SU-DHL-6 (cell line): ENCODE results near the gene KCND3.

Source experiments
- H2AFZ ChIP-seq: fragments of 200-600 bp; sonication (generic); 2 replicates; pipeline ENCODE4 v1.6.1; 2014; ENCODE audit warnings: low read depth, mild to moderate bottlenecking, moderate library complexity, mixed read lengths, antibody characterized with exemption, low read length; ENCODE audit not compliant: severe bottlenecking
- H3F3A ChIP-seq: fragments of 200-600 bp; shearing (Covaris generic); 2 replicates; pipeline ENCODE4 v1.6.0; 2016; ENCODE audit warnings: antibody characterized with exemption, mild to moderate bottlenecking; ENCODE audit not compliant: insufficient read depth
- H3K27ac ChIP-seq: fragments of 200-600 bp; sonication (generic); 2 replicates; pipeline ENCODE4 v1.5.1; 2016; ENCODE audit warnings: low read depth, mild to moderate bottlenecking, low read length, moderate library complexity, mixed read lengths
- H3K27me3 ChIP-seq: fragments of 200-600 bp; sonication (generic), shearing (Covaris generic); 2 replicates; pipeline ENCODE4 v1.6.0; 2014; ENCODE audit warnings: mild to moderate bottlenecking, low read length
- H3K36me3 ChIP-seq: fragments of 200-600 bp; sonication (generic); 2 replicates; pipeline ENCODE4 v1.6.1; 2014; ENCODE audit warnings: mild to moderate bottlenecking, low read length, mixed read lengths
- H3K4me2 ChIP-seq: fragments of 300-600, 200-600 bp; shearing (Covaris generic), sonication (generic); 2 replicates; pipeline ENCODE4 v1.6.0; 2014; ENCODE audit warnings: low read length, low read depth, mild to moderate bottlenecking; ENCODE audit not compliant: poor library complexity, severe bottlenecking
- H3K4me3 ChIP-seq: fragments of 200-600 bp; sonication (generic); 2 replicates; pipeline ENCODE4 v1.5.1; 2014; ENCODE audit warnings: antibody characterized with exemption, low read length, mild to moderate bottlenecking, mixed read lengths; ENCODE audit not compliant: insufficient read depth, poor library complexity, severe bottlenecking
- H3K79me2 ChIP-seq: fragments of 200-600 bp; sonication (generic); 2 replicates; pipeline ENCODE4 v1.6.1; 2014; ENCODE audit warnings: mild to moderate bottlenecking, low read length, moderate library complexity; ENCODE audit not compliant: insufficient read depth
- H3K9ac ChIP-seq: fragments of 200-600 bp; sonication (generic); 2 replicates; pipeline ENCODE4 v1.7.0; 2014; ENCODE audit warnings: mild to moderate bottlenecking, low read length
- H3K9me2 ChIP-seq: fragments of 200-600 bp; sonication (generic); replicated peaks from 2 replicates; pipeline ENCODE4 v1.6.1; 2014; ENCODE audit warnings: low read length; ENCODE audit not compliant: insufficient read depth
- H3K9me3 ChIP-seq: fragments of 200-600 bp; sonication (generic); 2 replicates; pipeline ENCODE4 v1.6.1; 2014; ENCODE audit warnings: low read length, mixed read lengths; ENCODE audit not compliant: insufficient read depth
- H4K20me1 ChIP-seq: fragments of 200-600 bp; sonication (generic); 2 replicates; pipeline ENCODE4 v1.6.1; 2014; ENCODE audit warnings: low read depth, mild to moderate bottlenecking, antibody characterized with exemption, low read length, moderate library complexity, mixed read lengths
- EZH2phosphoT487 ChIP-seq: fragments of 200-600 bp; sonication (generic), shearing (Covaris generic); conservative IDR thresholded peaks from 2 replicates; pipeline ENCODE4 v1.6.1; 2018; ENCODE audit warnings: mild to moderate bottlenecking, antibody characterized with exemption, low read length, moderate library complexity, mixed read lengths
- TF ChIP-seq, protein P1 (sequence below): fragments of 200-600 bp; sonication (generic); IDR thresholded peaks from one replicate; pipeline ENCODE4 v1.5.1; 2017; ENCODE audit warnings: antibody characterized with exemption, mild to moderate bottlenecking, low read length, moderate library complexity; ENCODE audit not compliant: insufficient read depth, poor library complexity, severe bottlenecking

KCND3 gene

GRCh38 chr1:111906111-111906510 is 83.4 kb downstream of the KCND3 start:
- Histone ChIP-seq H3K9me2 (no peaks in the 10 kb centered on the region), H3F3A (no peaks in the 10 kb centered on the region), H3K27ac (no peak overlapping the region), H3K4me2 (no peak overlapping the region), H3K79me2 (no peaks in the 10 kb centered on the region), H3K9me3 (no peaks in the 10 kb centered on the region), H3K4me3 (no peak overlapping the region), H2AFZ (no peak overlapping the region), H3K27me3 (no peaks in the 10 kb centered on the region), H3K9ac (no peak overlapping the region), H4K20me1 (no peaks in the 10 kb centered on the region), H3K36me3 (no peaks in the 10 kb centered on the region)
- TF ChIP-seq, protein P1, sequence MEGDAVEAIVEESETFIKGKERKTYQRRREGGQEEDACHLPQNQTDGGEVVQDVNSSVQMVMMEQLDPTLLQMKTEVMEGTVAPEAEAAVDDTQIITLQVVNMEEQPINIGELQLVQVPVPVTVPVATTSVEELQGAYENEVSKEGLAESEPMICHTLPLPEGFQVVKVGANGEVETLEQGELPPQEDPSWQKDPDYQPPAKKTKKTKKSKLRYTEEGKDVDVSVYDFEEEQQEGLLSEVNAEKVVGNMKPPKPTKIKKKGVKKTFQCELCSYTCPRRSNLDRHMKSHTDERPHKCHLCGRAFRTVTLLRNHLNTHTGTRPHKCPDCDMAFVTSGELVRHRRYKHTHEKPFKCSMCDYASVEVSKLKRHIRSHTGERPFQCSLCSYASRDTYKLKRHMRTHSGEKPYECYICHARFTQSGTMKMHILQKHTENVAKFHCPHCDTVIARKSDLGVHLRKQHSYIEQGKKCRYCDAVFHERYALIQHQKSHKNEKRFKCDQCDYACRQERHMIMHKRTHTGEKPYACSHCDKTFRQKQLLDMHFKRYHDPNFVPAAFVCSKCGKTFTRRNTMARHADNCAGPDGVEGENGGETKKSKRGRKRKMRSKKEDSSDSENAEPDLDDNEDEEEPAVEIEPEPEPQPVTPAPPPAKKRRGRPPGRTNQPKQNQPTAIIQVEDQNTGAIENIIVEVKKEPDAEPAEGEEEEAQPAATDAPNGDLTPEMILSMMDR: no peak
- TF ChIP-seq EZH2phosphoT487: no peak

DNA sequence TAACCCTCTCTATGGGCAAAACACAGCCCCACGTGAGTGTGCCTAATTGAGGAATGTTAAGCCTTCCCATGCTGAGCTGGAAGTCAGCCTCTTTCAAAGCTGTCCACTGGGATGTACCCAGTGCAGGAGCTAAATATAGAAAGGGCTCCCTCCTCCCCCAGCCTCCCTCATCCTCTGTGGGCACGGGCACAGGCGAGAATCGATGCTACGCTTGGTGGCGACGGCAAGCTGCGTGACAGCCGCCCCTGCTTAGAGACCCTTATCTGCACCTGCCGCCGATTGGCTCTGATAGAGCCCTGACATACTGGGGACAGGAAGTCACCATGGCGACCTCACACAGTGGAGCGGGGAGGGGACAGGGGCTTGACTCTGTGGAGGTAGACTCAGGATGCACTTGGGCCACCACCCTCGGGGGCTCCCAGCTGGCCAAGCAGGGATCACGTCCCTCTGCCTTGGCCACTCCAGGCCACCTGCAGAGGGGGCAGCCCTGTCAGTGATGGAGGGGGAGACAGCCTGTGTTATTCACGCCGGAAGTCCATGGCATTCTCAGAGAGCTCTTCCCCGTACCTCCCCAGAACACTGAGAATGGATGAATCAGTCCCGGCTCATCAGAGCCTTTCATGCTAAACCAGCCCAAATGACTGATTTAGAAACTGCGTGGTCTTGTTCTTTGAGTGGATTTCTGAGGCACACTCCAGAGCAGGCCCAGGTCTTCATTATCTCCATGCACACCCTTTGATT is 84.8 kb downstream of the KCND3 start:
- H3K9me3 ChIP-seq: no peaks in the 10 kb centered on the region
- no peak overlapping the region for H3K9ac ChIP-seq
- no peak overlapping the region for H3K4me2 ChIP-seq
- H3K27ac ChIP-seq: no peak overlapping the region
- H3K9me2 ChIP-seq: no peaks in the 10 kb centered on the region
- TF ChIP-seq, protein P1: no peak
- TF ChIP-seq EZH2phosphoT487: no peak
- no peak overlapping the region for H3K4me3 ChIP-seq
- H4K20me1 ChIP-seq: no peaks in the 10 kb centered on the region
- no peak overlapping the region for H2AFZ ChIP-seq
- H3K27me3 ChIP-seq: no peaks in the 10 kb centered on the region
- no peaks in the 10 kb centered on the region for H3F3A ChIP-seq
- H3K79me2 ChIP-seq: no peaks in the 10 kb centered on the region
- no peaks in the 10 kb centered on the region for H3K36me3 ChIP-seq

DNA sequence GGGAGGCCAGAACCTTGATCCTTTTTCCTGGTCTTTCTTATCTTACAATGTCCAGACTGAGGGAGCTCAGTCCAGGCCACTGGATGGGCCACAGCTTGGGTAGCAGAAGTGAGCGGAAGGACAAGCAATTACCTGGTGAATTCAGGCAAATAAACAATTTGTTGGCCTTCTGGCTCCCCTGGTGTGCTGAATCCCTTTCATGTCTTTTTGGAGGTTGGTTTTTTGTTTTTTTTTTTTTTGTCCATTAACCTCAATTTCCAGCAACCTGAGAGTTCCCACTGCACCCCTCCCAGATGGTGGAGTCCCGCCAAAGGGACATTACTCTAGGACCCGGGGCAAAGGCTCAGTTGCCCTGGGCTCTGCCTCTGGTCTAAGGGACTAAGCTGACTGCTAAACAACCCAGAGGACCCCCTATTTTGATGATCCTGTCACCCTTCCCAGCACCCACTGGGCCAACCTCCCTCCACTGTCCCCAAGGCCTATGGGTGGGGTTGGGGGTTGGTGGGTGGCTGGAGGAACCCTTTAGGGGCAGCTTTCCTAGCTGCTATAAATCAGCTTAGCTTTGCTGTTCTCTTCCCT is 85.5 kb downstream of the KCND3 start:
- H2AFZ ChIP-seq: no peak overlapping the region
- H3F3A ChIP-seq: no peaks in the 10 kb centered on the region
- no peaks in the 10 kb centered on the region for H3K27me3 ChIP-seq
- no peaks in the 10 kb centered on the region for H3K36me3 ChIP-seq
- H3K4me3 ChIP-seq: no peak overlapping the region
- no peaks in the 10 kb centered on the region for H3K79me2 ChIP-seq
- H4K20me1 ChIP-seq: no peaks in the 10 kb centered on the region
- H3K9ac ChIP-seq: no peak overlapping the region
- H3K27ac ChIP-seq: no peak overlapping the region
- no peaks in the 10 kb centered on the region for H3K9me3 ChIP-seq
- no peaks in the 10 kb centered on the region for H3K9me2 ChIP-seq
- no peak overlapping the region for H3K4me2 ChIP-seq
- TF ChIP-seq, protein P1: no peak
- TF ChIP-seq EZH2phosphoT487: no peak
